Muscle of back (tissue), 13 donors: ENCODE measurements around the gene PEX10. TPM values are rescaled to one million over a fixed set of nuclear protein-coding genes. Genes with fewer than 3 reads are reported as not detected.
"Not testable (repeated sequence)": the region's sequence is repeated elsewhere in the genome, so short reads cannot be mapped to it uniquely, and the experiment has no call there.

Experiments used
- DNase-seq, 3 donors: peaks; one replicate each; pipeline versions ENCODE4 v3.0.0 to v3.0.0-alpha.2; 2013
- long read RNA-seq, 9 donors: transcript quantifications; one replicate each; lab custom pipeline, GENCODE V29; 2026
- polyA plus RNA-seq, 10 donors: library from polyadenylated mRNA; unstranded; fragments of 120-200 nt; gene quantifications; one replicate each; pipeline ENCODE4 v1.2.1, GENCODE V29; 2013; ENCODE audit not compliant: insufficient read length in 10 of 10

The PEX10 gene
- polyA plus RNA-seq: 10 to 100 TPM; 14.4 to 19.9 (median 17.5) TPM
- long read RNA-seq, donor 1, transcript PEX10-202 (6 exons, 1,997 nt): major isoform, 6 of 6 reads
- long read RNA-seq, donor 1, partial matches to known transcripts: 0 of 6 reads
- long read RNA-seq, donor 1, other reads (novel, unspliced or antisense): 0 of 6 reads
- long read RNA-seq, donor 2, transcript PEX10-202 (6 exons, 1,997 nt): major isoform, 5 of 5 reads
- long read RNA-seq, donor 2, partial matches to known transcripts: 0 of 5 reads
- long read RNA-seq, donor 2, other reads (novel, unspliced or antisense): 0 of 5 reads
- long read RNA-seq, donor 3: 0 reads
- long read RNA-seq, donor 4, transcript PEX10-202 (6 exons, 1,997 nt): major isoform, 6 of 6 reads
- long read RNA-seq, donor 4, partial matches to known transcripts: 0 of 6 reads
- long read RNA-seq, donor 4, other reads (novel, unspliced or antisense): 0 of 6 reads
- long read RNA-seq, donor 5, partial matches to known transcripts: 0 of 3 reads
- long read RNA-seq, donor 5, other reads (novel, unspliced or antisense): 0 of 3 reads
- long read RNA-seq, donor 6, transcript PEX10-202 (6 exons, 1,997 nt): major isoform, 7 of 7 reads
- long read RNA-seq, donor 6, partial matches to known transcripts: 0 of 7 reads
- long read RNA-seq, donor 6, other reads (novel, unspliced or antisense): 0 of 7 reads
- long read RNA-seq, donor 7, transcript PEX10-202 (6 exons, 1,997 nt): major isoform, 7 of 7 reads
- long read RNA-seq, donor 7, partial matches to known transcripts: 0 of 7 reads
- long read RNA-seq, donor 7, other reads (novel, unspliced or antisense): 0 of 7 reads
- long read RNA-seq, donor 8, partial matches to known transcripts: 0 of 2 reads
- long read RNA-seq, donor 8, other reads (novel, unspliced or antisense): 0 of 2 reads
- long read RNA-seq, donor 9, partial matches to known transcripts: 0 of 3 reads
- long read RNA-seq, donor 9, other reads (novel, unspliced or antisense): 0 of 3 reads

- DNase-seq: peak; percentile 96 to 98 (median 97)
Observed at GRCh38 chr1:2412395-2412772, at the start of gene PEX10. TSS of gene PEX10 (minus strand) at chr1:2412564. CDS start at chr1:2412502, 62 bp downstream.

- DNase-seq: no peak
Observed at GRCh38 chr1:2460996-2461751, 48.8 kb upstream of the PEX10 start.

- DNase-seq: no peak
Observed at GRCh38 chr1:2460203-2460602, 47.8 kb upstream of the PEX10 start.

GRCh38 chr1:2459757-2460156 is 47.4 kb upstream of the PEX10 start:
- peak; percentile 19 to 69 (median 54) for DNase-seq

GRCh38 chr1:2459102-2459753 is 46.9 kb upstream of the PEX10 start:
- DNase-seq: not testable (repeated sequence)

- DNase-seq: no peak
Observed at GRCh38 chr1:2458687-2459086, 46.3 kb upstream of the PEX10 start.

- DNase-seq: no peak
Observed at GRCh38 chr1:2457444-2457843, 45.1 kb upstream of the PEX10 start.

- DNase-seq: no peak
Observed at GRCh38 chr1:2455757-2456156, 43.4 kb upstream of the PEX10 start.

- no peak for DNase-seq
Observed at GRCh38 chr1:2454227-2454626, 41.9 kb upstream of the PEX10 start.

- no peak for DNase-seq
Observed at GRCh38 chr1:2452932-2453315, 40.6 kb upstream of the PEX10 start.

- DNase-seq: no peak
Observed at GRCh38 chr1:2452201-2452931, 40.0 kb upstream of the PEX10 start.

- peak in 1 of 3 donors; percentile 86 for DNase-seq
Observed at GRCh38 chr1:2451741-2452140, 39.4 kb upstream of the PEX10 start.

GRCh38 chr1:2449636-2450454 is 37.5 kb upstream of the PEX10 start:
- no peak for DNase-seq

GRCh38 chr1:2448098-2448445 is 35.7 kb upstream of the PEX10 start:
- no peak for DNase-seq

- no peak for DNase-seq
Observed at GRCh38 chr1:2447276-2448097, 35.1 kb upstream of the PEX10 start.

GRCh38 chr1:2446861-2447260 is 34.5 kb upstream of the PEX10 start:
- DNase-seq: no peak

- DNase-seq: no peak
Observed at GRCh38 chr1:2446394-2446793, 34.0 kb upstream of the PEX10 start.

GRCh38 chr1:2445823-2446215 is 33.5 kb upstream of the PEX10 start:
- DNase-seq: no peak
